ENCODE data around the gene CHST11. TPM values are rescaled to one million over a fixed set of nuclear protein-coding genes. Genes with fewer than 3 reads are reported as not detected.

Gene CHST11
- total RNA-seq, 4 donors from 2014 or later: 5.7 to 15.7 (median 7.1) TPM

- H3K36me3 ChIP-seq: no peaks in the 10 kb centered on the region
- peaks cover 0 to 16% (median 6%) of the 10 kb centered on the region in 4 donors for H3K4me1 ChIP-seq
- 55% methylated on average over 2 of the region's 2 CpGs for WGBS
- DNase-seq (ENCODE audit: extremely low spot score): no peak
- no peaks in the 10 kb centered on the region for H3K9me3 ChIP-seq
- H3K27me3 ChIP-seq: no peaks in the 10 kb centered on the region
- intact Hi-C loops (cut with DNase I): no loop called here
- no peak overlapping the region for H3K27ac ChIP-seq (replicated peaks in 1 of 4)
- H3K4me3 ChIP-seq: no peak overlapping the region
- TF ChIP-seq, protein P1, sequence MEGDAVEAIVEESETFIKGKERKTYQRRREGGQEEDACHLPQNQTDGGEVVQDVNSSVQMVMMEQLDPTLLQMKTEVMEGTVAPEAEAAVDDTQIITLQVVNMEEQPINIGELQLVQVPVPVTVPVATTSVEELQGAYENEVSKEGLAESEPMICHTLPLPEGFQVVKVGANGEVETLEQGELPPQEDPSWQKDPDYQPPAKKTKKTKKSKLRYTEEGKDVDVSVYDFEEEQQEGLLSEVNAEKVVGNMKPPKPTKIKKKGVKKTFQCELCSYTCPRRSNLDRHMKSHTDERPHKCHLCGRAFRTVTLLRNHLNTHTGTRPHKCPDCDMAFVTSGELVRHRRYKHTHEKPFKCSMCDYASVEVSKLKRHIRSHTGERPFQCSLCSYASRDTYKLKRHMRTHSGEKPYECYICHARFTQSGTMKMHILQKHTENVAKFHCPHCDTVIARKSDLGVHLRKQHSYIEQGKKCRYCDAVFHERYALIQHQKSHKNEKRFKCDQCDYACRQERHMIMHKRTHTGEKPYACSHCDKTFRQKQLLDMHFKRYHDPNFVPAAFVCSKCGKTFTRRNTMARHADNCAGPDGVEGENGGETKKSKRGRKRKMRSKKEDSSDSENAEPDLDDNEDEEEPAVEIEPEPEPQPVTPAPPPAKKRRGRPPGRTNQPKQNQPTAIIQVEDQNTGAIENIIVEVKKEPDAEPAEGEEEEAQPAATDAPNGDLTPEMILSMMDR (IDR thresholded peaks at IDR 0.05): no peak
- no peak for TF ChIP-seq POLR2A (IDR thresholded peaks at IDR 0.05; ENCODE audit: low read depth)
- no peak for TF ChIP-seq EP300 (IDR thresholded peaks at IDR 0.05)
- TF ChIP-seq POLR2AphosphoS5 (IDR thresholded peaks at IDR 0.05): no peak
Observed at GRCh38 chr12:104510145-104510872, 53.6 kb downstream of the CHST11 start.

- H3K27me3 ChIP-seq: no peaks in the 10 kb centered on the region
- DNase-seq (ENCODE audit: extremely low spot score): no peak
- H3K27ac ChIP-seq (replicated peaks in 1 of 4): no peak overlapping the region
- H3K36me3 ChIP-seq: no peaks in the 10 kb centered on the region
- TF ChIP-seq, protein P1 (IDR thresholded peaks at IDR 0.05): no peak
- no peak for TF ChIP-seq POLR2AphosphoS5 (IDR thresholded peaks at IDR 0.05)
- no peak for TF ChIP-seq POLR2A (IDR thresholded peaks at IDR 0.05; ENCODE audit: low read depth)
- no peak for TF ChIP-seq EP300 (IDR thresholded peaks at IDR 0.05)
- intact Hi-C loops (cut with DNase I): no loop called here
- WGBS: 81% methylated on average over 2 of the region's 2 CpGs
- no peak overlapping the region for H3K4me3 ChIP-seq
- H3K4me1 ChIP-seq: peaks cover 0 to 16% (median 6%) of the 10 kb centered on the region in 4 donors
- H3K9me3 ChIP-seq: no peaks in the 10 kb centered on the region
Observed at GRCh38 chr12:104510873-104511440, 54.2 kb downstream of the CHST11 start.

DNA sequence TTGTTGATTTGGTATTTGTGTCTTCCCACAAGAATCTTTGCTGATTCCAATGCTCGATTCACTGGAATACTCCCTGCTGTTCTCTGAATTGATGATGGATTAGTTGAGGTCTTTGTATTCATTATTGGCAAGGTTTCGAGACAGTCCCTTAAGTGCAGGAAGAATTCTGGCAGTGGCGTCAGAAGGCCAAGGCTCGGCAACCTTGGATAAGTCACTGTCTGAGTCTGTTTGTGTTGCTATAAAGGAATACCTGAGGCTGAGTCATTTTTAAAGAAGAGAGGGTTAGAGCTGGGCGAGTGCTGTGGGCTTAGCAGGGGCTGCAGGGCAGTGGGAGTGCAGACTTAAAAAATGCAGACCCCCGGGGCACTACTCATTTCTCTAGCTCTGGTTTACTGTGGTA, 56.9 kb downstream of the CHST11 start:
- H3K9me3 ChIP-seq: no peaks in the 10 kb centered on the region
- 88% methylated on average over 6 of the region's 6 CpGs for WGBS
- H3K27ac ChIP-seq (replicated peaks in 1 of 4): no peak overlapping the region
- peaks cover 0 to 9% (median 6%) of the 10 kb centered on the region in 4 donors for H3K4me1 ChIP-seq
- no peaks in the 10 kb centered on the region for H3K36me3 ChIP-seq
- no peak overlapping the region for H3K4me3 ChIP-seq
- TF ChIP-seq POLR2AphosphoS5 (IDR thresholded peaks at IDR 0.05): no peak
- TF ChIP-seq, protein P1 (IDR thresholded peaks at IDR 0.05): no peak
- TF ChIP-seq EP300 (IDR thresholded peaks at IDR 0.05): no peak
- no peak for TF ChIP-seq POLR2A (IDR thresholded peaks at IDR 0.05; ENCODE audit: low read depth)
- intact Hi-C loops (cut with DNase I): no loop called here
- DNase-seq (ENCODE audit: extremely low spot score): no peak
- no peaks in the 10 kb centered on the region for H3K27me3 ChIP-seq

DNA sequence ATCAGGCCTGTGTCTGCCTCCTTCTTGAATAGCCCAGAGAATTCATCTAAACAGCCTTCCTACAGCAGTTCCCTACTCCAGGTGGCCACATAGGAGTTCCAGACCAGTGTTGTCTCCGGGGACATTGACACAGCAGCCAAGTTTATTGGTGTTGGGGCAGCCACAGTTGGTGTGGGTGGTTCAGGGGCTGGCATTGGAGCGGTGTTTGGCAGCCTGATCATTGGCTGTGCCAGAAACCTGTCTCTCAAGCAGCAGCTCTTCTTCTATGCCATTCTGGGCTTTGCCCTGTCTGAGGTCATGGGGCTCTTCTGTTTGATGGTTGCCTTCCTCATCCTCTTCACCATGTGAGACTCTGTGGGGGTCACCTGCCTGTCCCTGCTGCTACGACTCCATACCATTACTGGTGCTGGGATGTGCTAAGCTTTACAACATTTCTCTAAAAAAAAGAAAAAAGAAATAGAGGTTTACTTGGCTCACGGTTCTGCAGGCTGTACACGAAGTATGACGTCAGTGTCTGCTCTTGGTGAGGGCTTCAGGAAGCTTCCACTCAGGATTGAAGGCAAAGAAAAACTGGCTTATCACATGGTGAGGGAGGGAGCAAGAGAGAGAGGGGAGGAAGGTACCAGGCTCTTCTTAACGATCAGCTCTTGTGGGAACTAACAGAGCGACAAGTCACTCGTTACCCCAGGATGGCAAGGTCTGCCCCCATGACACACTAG, 57.5 kb downstream of the CHST11 start:
- no peak for DNase-seq (ENCODE audit: extremely low spot score)
- intact Hi-C loops (cut with DNase I): no loop called here
- Histone ChIP-seq H3K9me3 (no peaks in the 10 kb centered on the region), H3K4me3 (no peak overlapping the region), H3K27me3 (no peaks in the 10 kb centered on the region), H3K4me1 (peaks cover 0 to 9% (median 6%) of the 10 kb centered on the region in 4 donors), H3K36me3 (no peaks in the 10 kb centered on the region), H3K27ac (replicated peaks in 1 of 4) (no peak overlapping the region)
- TF ChIP-seq POLR2A (IDR thresholded peaks at IDR 0.05; ENCODE audit: low read depth) (no peak), EP300 (IDR thresholded peaks at IDR 0.05) (no peak), POLR2AphosphoS5 (IDR thresholded peaks at IDR 0.05) (no peak)
- TF ChIP-seq, protein P1 (IDR thresholded peaks at IDR 0.05): no peak
- WGBS: 90% methylated on average over 8 of the region's 9 CpGs

All from esophagus muscularis mucosa (tissue), 4 donors.